ENCODE measurements around the gene CDH2. TPM values are rescaled to one million over a fixed set of nuclear protein-coding genes. Genes with fewer than 3 reads are reported as not detected.

CDH2 gene
- total RNA-seq, 4 donors from 2014 or later: 0.13 to 0.95 (median 0.64) TPM

GRCh38 chr18:28063926-28064325 lies 113.0 kb downstream of the CDH2 start:
- WGBS, 2 donors: 21 to 39% methylated on average over 2 of the region's 2 CpGs
- intact Hi-C loops (cut with DNase I; ENCODE audit: low total_unique reads): no loop called here
- no peak overlapping the region for H3K4me3 ChIP-seq (ENCODE audit: low read depth, poor library complexity, severe bottlenecking)
- TF ChIP-seq POLR2A (IDR thresholded peaks at IDR 0.05) (no peak), CTCF (IDR thresholded peaks at IDR 0.05) (no peak)
- DNase-seq (ENCODE audit: low spot score in 2 of 2): no peak

GRCh38 chr18:28063271-28063761 lies 113.6 kb downstream of the CDH2 start:
- no peak for TF ChIP-seq CTCF (IDR thresholded peaks at IDR 0.05)
- TF ChIP-seq POLR2A (IDR thresholded peaks at IDR 0.05): no peak
- 26 to 50% methylated on average over 2 of the region's 2 CpGs for WGBS, 2 donors
- intact Hi-C loops (cut with DNase I; ENCODE audit: low total_unique reads): no loop called here
- no peak overlapping the region for H3K4me3 ChIP-seq (ENCODE audit: low read depth, poor library complexity, severe bottlenecking)
- DNase-seq (ENCODE audit: low spot score in 2 of 2): no peak

GRCh38 chr18:28062443-28062842 lies 114.5 kb downstream of the CDH2 start:
- intact Hi-C loops (cut with DNase I; ENCODE audit: low total_unique reads): no loop called here
- DNase-seq (ENCODE audit: low spot score in 2 of 2): no peak
- no peak overlapping the region for H3K4me3 ChIP-seq (ENCODE audit: low read depth, poor library complexity, severe bottlenecking)
- 80 to 91% methylated on average over 4 of the region's 4 CpGs for WGBS, 2 donors
- TF ChIP-seq POLR2A (IDR thresholded peaks at IDR 0.05) (no peak), CTCF (IDR thresholded peaks at IDR 0.05) (no peak)

- DNase-seq (ENCODE audit: low spot score in 2 of 2): no peak
- no peak overlapping the region for H3K4me3 ChIP-seq (ENCODE audit: low read depth, poor library complexity, severe bottlenecking)
- WGBS, 2 donors: 55 to 68% methylated on average over 3 of the region's 3 CpGs
- intact Hi-C loops (cut with DNase I; ENCODE audit: low total_unique reads): no loop called here
- TF ChIP-seq CTCF (IDR thresholded peaks at IDR 0.05): no peak
- TF ChIP-seq POLR2A (IDR thresholded peaks at IDR 0.05): no peak
Measured at GRCh38 chr18:28059861-28060260, 117.1 kb downstream of the CDH2 start.

- intact Hi-C loops (cut with DNase I; ENCODE audit: low total_unique reads): no loop called here
- DNase-seq (ENCODE audit: low spot score in 2 of 2): no peak
- H3K4me3 ChIP-seq (ENCODE audit: low read depth, poor library complexity, severe bottlenecking): no peak overlapping the region
- TF ChIP-seq CTCF (IDR thresholded peaks at IDR 0.05) (no peak), POLR2A (IDR thresholded peaks at IDR 0.05) (no peak)
Measured at GRCh38 chr18:28050545-28050944, 126.4 kb downstream of the CDH2 start.

GRCh38 chr18:28048612-28049011 lies 128.3 kb downstream of the CDH2 start:
- no peak for DNase-seq (ENCODE audit: low spot score in 2 of 2)
- no peak overlapping the region for H3K4me3 ChIP-seq (ENCODE audit: low read depth, poor library complexity, severe bottlenecking)
- WGBS, 2 donors: 67 to 69% methylated on average over 2 of the region's 2 CpGs
- intact Hi-C loops (cut with DNase I; ENCODE audit: low total_unique reads): no loop called here
- no peak for TF ChIP-seq POLR2A (IDR thresholded peaks at IDR 0.05)
- TF ChIP-seq CTCF (IDR thresholded peaks at IDR 0.05): no peak

Data from lower leg skin (tissue), 4 donors.